ENCODE results near the gene ITGA1.

The ITGA1 gene

GRCh38 chr5:52769061-52769460, 18.7 kb upstream of the ITGA1 start:
- H3K4me1 ChIP-seq: peaks cover 10% of the 10 kb centered on the region
- H3K27me3 ChIP-seq (ENCODE audit: control insufficient read depth, insufficient read depth, low read length): no peaks in the 10 kb centered on the region
- no peak overlapping the region for H2AFZ ChIP-seq
- H3K27ac ChIP-seq: no peak overlapping the region
- no peak overlapping the region for H3K4me3 ChIP-seq (ENCODE audit: low read depth, low read length)
- H3K4me2 ChIP-seq (ENCODE audit: low read length): no peak overlapping the region
- H3K79me2 ChIP-seq: no peaks in the 10 kb centered on the region
- no peak overlapping the region for H3K9ac ChIP-seq
- no peaks in the 10 kb centered on the region for H3K36me3 ChIP-seq (ENCODE audit: control insufficient read depth, insufficient read depth, low read length)
- no peak for TF ChIP-seq CTCF (IDR thresholded peaks at IDR 0.05)
- H3K9me3 ChIP-seq (ENCODE audit: control insufficient read depth, low read length): no peaks in the 10 kb centered on the region

- H3K9ac ChIP-seq: no peak overlapping the region
- no peaks in the 10 kb centered on the region for H3K79me2 ChIP-seq
- peaks cover 10% of the 10 kb centered on the region for H3K4me1 ChIP-seq
- H3K27me3 ChIP-seq (ENCODE audit: control insufficient read depth, insufficient read depth, low read length): no peaks in the 10 kb centered on the region
- no peak for TF ChIP-seq CTCF (IDR thresholded peaks at IDR 0.05)
- H3K4me3 ChIP-seq (ENCODE audit: low read depth, low read length): no peak overlapping the region
- no peak overlapping the region for H3K4me2 ChIP-seq (ENCODE audit: low read length)
- no peak overlapping the region for H3K27ac ChIP-seq
- no peaks in the 10 kb centered on the region for H3K9me3 ChIP-seq (ENCODE audit: control insufficient read depth, low read length)
- H3K36me3 ChIP-seq (ENCODE audit: control insufficient read depth, insufficient read depth, low read length): no peaks in the 10 kb centered on the region
- no peak overlapping the region for H2AFZ ChIP-seq
Measured at GRCh38 chr5:52770287-52770939, 17.3 kb upstream of the ITGA1 start.

GRCh38 chr5:52771343-52772039, 16.2 kb upstream of the ITGA1 start:
- Histone ChIP-seq H3K36me3 (ENCODE audit: control insufficient read depth, insufficient read depth, low read length) (no peaks in the 10 kb centered on the region), H3K9me3 (ENCODE audit: control insufficient read depth, low read length) (no peaks in the 10 kb centered on the region), H3K27me3 (ENCODE audit: control insufficient read depth, insufficient read depth, low read length) (no peaks in the 10 kb centered on the region), H2AFZ (peak overlapping the region; percentile 31), H3K4me1 (peaks cover 10% of the 10 kb centered on the region), H3K9ac (no peak overlapping the region), H3K79me2 (no peaks in the 10 kb centered on the region), H3K4me3 (ENCODE audit: low read depth, low read length) (no peak overlapping the region), H3K27ac (no peak overlapping the region), H3K4me2 (ENCODE audit: low read length) (no peak overlapping the region)
- TF ChIP-seq CTCF (IDR thresholded peaks at IDR 0.05): no peak

- Histone ChIP-seq H3K4me3 (ENCODE audit: low read depth, low read length) (no peak overlapping the region), H3K9me3 (ENCODE audit: control insufficient read depth, low read length) (no peaks in the 10 kb centered on the region), H3K79me2 (no peaks in the 10 kb centered on the region), H2AFZ (no peak overlapping the region), H3K4me1 (peaks cover 3% of the 10 kb centered on the region), H3K36me3 (ENCODE audit: control insufficient read depth, insufficient read depth, low read length) (no peaks in the 10 kb centered on the region), H3K4me2 (ENCODE audit: low read length) (no peak overlapping the region), H3K27me3 (ENCODE audit: control insufficient read depth, insufficient read depth, low read length) (no peaks in the 10 kb centered on the region), H3K9ac (no peak overlapping the region), H3K27ac (no peak overlapping the region)
- TF ChIP-seq CTCF (IDR thresholded peaks at IDR 0.05): no peak
Measured at GRCh38 chr5:52772668-52773067, 15.0 kb upstream of the ITGA1 start.

GRCh38 chr5:52773342-52773741, 14.4 kb upstream of the ITGA1 start:
- H2AFZ ChIP-seq: no peak overlapping the region
- H3K4me2 ChIP-seq (ENCODE audit: low read length): no peak overlapping the region
- no peaks in the 10 kb centered on the region for H3K4me1 ChIP-seq
- no peak for TF ChIP-seq CTCF (IDR thresholded peaks at IDR 0.05)
- no peaks in the 10 kb centered on the region for H3K36me3 ChIP-seq (ENCODE audit: control insufficient read depth, insufficient read depth, low read length)
- no peak overlapping the region for H3K4me3 ChIP-seq (ENCODE audit: low read depth, low read length)
- H3K79me2 ChIP-seq: no peaks in the 10 kb centered on the region
- no peaks in the 10 kb centered on the region for H3K9me3 ChIP-seq (ENCODE audit: control insufficient read depth, low read length)
- no peaks in the 10 kb centered on the region for H3K27me3 ChIP-seq (ENCODE audit: control insufficient read depth, insufficient read depth, low read length)
- H3K9ac ChIP-seq: no peak overlapping the region
- H3K27ac ChIP-seq: peak overlapping the region; percentile 30
